Lower leg skin (tissue), 4 donors: ENCODE measurements around the gene GPR32. TPM values are rescaled to one million over a fixed set of nuclear protein-coding genes. Genes with fewer than 3 reads are reported as not detected.
"Not testable (repeated sequence)": the region's sequence is repeated elsewhere in the genome, so short reads cannot be mapped to it uniquely, and the experiment has no call there.

Experiments
- DNase-seq, 2 donors: peaks; one replicate each; pipeline ENCODE4 v3.0.0-alpha.2; 2019; ENCODE audit warnings: low spot score in 2 of 2
- H3K4me3 ChIP-seq: fragments of 200-600 bp; sonication (generic); 2 replicates; pipeline ENCODE4 v1.5.1; 2017; ENCODE audit warnings: mild to moderate bottlenecking, low read depth; ENCODE audit not compliant: poor library complexity, severe bottlenecking
- CTCF ChIP-seq, 3 donors: fragments of 450-650 bp; IDR thresholded peaks; one replicate each; pipeline ENCODE4 v1.5.1; 2016; ENCODE audit warnings: antibody characterized with exemption in 3 of 3, mild to moderate bottlenecking in 3 of 3, moderate library complexity in 2 of 3
- POLR2A ChIP-seq, 2 donors: fragments of 450-650 bp; IDR thresholded peaks; one replicate each; pipeline ENCODE4 v1.6.1; 2016 to 2017; ENCODE audit warnings: antibody characterized with exemption in 2 of 2, mild to moderate bottlenecking in 1 of 2, moderate library complexity in 1 of 2
- WGBS, 2 donors: methylation state at CpG; one replicate each; pipeline ENCODE4 v1.1.5; 2018; 5-methylcytosine and 5-hydroxymethylcytosine counted together
- intact Hi-C: fragments of 100-400 bp; cut with DNase I; formaldehyde crosslinking; loops from one replicate; pipeline ENCODE4 v1.15.0; 2023; ENCODE audit warnings: low total_unique reads
- total RNA-seq, 4 donors: library from RNA; depleted of rRNA; stranded (reverse); fragments of >200 nt; gene quantifications; one replicate each; pipeline ENCODE4 v1.1.0, GENCODE V29; 2016

The GPR32 gene
- total RNA-seq, 4 donors from 2014 or later: not detected

- 69 to 75% methylated on average over 18 of the region's 18 CpGs for WGBS, 2 donors
- TF ChIP-seq CTCF (IDR thresholded peaks at IDR 0.05): no peak
- no peak for TF ChIP-seq POLR2A (IDR thresholded peaks at IDR 0.05)
- no peak overlapping the region for H3K4me3 ChIP-seq
- no peak for DNase-seq
- intact Hi-C loops: no loop called here
Observed at GRCh38 chr19:50741179-50741933, 28.9 kb upstream of the GPR32 start.

- DNase-seq: no peak
- 76 to 89% methylated on average over 6 of the region's 6 CpGs for WGBS, 2 donors
- TF ChIP-seq CTCF (IDR thresholded peaks at IDR 0.05) (no peak), POLR2A (IDR thresholded peaks at IDR 0.05) (no peak)
- intact Hi-C loops: no loop called here
- no peak overlapping the region for H3K4me3 ChIP-seq
Observed at GRCh38 chr19:50743537-50743936, 26.7 kb upstream of the GPR32 start.

DNA sequence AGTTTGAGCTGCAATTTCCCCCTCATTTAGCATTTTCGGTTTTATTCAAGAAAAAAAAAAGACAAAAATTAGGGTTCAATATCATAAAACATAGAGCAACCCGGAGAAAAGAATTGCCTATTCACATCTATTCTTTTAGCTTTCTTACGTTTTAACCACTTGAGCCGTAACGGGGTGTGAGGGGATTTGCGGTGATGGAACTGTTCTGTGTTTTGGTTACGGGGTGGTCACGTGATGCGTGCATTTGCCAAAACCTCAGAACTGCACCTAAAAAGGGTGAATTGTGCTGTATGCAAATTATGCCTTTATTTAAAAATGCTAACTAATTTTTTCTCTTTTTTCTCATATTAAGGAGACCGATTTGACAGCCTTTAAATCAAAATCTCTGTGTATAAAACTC is 25.0 kb upstream of the GPR32 start:
- no peak overlapping the region for H3K4me3 ChIP-seq
- DNase-seq: no peak
- TF ChIP-seq CTCF (IDR thresholded peaks at IDR 0.05) (no peak), POLR2A (IDR thresholded peaks at IDR 0.05) (no peak)
- WGBS, 2 donors: 66 to 78% methylated on average over 10 of the region's 10 CpGs
- intact Hi-C loops: no loop called here

DNA sequence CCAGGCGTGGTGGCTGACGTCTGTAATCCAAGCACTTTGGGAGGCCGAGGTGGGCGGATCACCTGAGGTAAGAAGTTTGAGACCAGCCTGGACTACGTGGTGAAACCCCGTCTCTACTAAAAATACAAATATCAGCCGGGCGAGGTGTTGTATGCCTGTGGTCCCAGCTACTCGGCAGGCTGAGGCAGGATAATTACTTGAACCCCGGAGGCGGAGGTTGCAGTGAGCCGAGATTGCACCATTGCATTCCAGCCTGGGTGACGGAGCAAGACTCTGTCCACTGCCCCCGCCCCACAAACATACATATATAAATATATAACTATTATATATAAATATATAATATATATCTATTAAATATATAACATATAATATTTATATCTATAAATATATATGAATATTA is 23.1 kb upstream of the GPR32 start:
- H3K4me3 ChIP-seq, intact Hi-C loops, DNase-seq: not testable (repeated sequence)
- WGBS, 2 donors: 64 to 73% methylated on average over 14 of the region's 14 CpGs

DNA sequence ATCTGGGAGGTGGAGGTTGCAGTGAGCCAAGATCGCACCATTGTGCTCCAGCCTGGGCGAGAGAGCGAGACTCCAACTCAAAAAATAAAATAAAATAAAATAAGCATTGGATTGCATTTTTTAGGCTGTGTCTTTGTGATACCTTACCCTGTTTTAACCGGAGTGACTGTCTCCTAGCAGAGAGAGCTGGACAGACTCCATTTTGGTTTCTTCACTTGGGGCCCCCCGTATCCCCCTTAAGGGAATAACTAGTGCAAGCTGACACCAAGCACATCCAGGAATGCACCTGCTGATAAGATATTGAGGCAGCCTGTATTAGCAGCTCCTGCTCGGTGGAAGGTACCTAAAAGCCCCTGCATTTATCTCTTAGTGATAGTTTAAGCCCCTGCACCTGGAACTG is 20.8 kb upstream of the GPR32 start:
- 63 to 68% methylated on average over 6 of the region's 6 CpGs for WGBS, 2 donors

GRCh38 chr19:50750010-50750409 is 20.3 kb upstream of the GPR32 start:
- TF ChIP-seq CTCF (IDR thresholded peaks at IDR 0.05) (no peak), POLR2A (IDR thresholded peaks at IDR 0.05) (no peak)
- no peak overlapping the region for H3K4me3 ChIP-seq
- DNase-seq: no peak
- intact Hi-C loops: no loop called here
- 65 to 66% methylated on average over 15 of the region's 15 CpGs for WGBS, 2 donors

More for the DNA sequence above, 20.8 kb upstream of the GPR32 start:
- intact Hi-C loops: no loop called here
- no peak overlapping the region for H3K4me3 ChIP-seq
- TF ChIP-seq POLR2A (IDR thresholded peaks at IDR 0.05) (no peak), CTCF (IDR thresholded peaks at IDR 0.05) (no peak)
- DNase-seq: no peak
